Smooth muscle cell of the brain vasculature (primary cell): ENCODE measurements around the gene SLC16A10.
"Not testable (repeated sequence)": the region's sequence is repeated elsewhere in the genome, so short reads cannot be mapped to it uniquely, and the experiment has no call there.

Source experiments
- DNase-seq: peaks from one replicate; pipeline ENCODE4 v3.0.0-alpha.2; 2012; ENCODE audit warnings: low read depth, low spot score

SLC16A10 gene

DNA sequence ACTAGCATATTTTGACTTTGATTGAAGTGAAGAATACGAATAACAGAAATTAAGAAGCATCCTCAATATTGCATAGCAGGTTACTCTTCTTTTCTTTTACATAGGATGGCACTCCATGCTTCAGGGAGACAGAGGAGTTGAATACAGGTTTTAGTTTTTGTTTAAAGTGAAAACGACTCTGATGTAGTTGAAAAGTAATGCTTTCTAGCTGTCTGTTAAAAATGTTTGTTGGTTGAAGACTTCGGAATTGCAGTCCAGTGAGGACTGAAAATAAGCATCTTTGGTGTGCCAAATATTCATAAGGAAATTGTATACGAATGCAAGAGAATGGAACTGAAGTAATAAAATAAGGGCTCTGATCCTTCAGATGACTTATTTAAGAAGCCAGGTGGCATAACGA, 618 bp upstream of the SLC16A10 start:
- no peak for DNase-seq

DNA sequence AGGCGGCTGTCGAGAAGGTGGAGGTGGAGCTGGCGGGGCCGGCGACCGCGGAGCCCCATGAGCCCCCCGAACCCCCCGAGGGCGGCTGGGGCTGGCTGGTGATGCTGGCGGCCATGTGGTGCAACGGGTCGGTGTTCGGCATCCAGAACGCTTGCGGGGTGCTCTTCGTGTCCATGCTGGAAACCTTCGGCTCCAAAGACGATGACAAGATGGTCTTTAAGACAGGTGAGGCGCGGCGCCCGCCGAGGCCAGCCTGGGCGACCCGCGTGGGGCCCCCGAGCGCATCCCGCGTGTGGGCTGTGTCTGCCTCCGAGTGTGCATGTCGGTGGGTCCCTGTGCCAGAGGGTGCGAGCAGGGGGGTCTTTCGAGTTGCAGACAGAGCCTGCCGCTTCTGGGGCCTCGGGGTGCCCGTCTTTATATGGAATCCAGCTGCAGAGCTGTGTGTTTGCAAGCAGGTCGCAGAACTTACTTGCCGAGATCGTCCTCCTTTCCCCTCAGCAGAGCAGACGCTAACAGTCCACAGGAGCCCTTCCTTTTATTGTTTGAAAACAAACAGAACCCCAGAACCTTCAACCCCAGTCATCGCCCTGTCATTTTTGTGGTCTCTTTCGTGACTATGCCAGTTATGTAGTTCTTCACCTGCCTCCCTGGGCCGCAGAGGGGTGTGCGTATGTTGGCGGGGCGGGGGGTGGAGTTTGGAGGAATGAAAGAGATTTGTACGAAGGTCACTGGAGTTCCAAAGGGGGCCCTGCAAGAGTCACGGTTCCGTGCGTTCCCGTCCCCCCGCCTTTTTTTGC, 766 bp downstream of the SLC16A10 start:
- DNase-seq, result no peak

DNA sequence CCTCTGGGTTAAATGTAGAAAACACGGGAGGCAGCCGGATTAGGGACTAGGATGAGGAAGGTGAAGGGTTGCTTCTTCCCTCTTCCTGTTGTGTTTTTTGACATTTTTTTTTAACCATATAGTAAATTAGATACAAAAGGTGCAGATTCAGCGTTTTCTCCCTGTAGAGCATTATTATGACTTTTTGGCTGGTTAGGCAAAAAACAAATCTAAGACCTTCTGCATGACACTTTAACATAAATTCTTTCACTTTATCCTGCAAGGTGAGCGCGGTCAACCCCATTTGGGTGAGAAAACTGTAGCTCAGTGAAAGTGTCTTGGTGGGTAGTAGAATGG, 1.3 kb downstream of the SLC16A10 start:
- DNase-seq, result no peak

GRCh38 chr6:111090766-111091165, 3.5 kb downstream of the SLC16A10 start:
- no peak for DNase-seq

DNA sequence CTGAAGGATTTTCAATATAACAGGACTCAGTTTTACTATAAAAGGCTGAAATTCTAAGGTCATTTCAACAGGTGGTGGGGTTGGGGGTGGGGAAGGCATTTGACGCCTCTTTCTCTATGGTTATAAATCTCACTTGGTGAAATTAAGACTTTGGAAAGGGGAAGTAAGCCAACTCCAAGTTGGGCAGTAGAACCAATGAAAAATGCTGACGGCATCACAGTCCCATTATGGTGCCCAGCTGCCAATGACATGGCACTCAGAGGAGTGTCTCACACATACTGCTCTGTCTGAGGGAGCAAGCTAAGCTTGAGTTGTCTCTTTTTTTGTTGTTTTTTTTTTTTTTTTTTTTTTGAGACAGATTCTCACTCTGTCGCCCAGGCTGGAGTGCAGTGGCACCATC, 4.7 kb downstream of the SLC16A10 start:
- no peak for DNase-seq

DNA sequence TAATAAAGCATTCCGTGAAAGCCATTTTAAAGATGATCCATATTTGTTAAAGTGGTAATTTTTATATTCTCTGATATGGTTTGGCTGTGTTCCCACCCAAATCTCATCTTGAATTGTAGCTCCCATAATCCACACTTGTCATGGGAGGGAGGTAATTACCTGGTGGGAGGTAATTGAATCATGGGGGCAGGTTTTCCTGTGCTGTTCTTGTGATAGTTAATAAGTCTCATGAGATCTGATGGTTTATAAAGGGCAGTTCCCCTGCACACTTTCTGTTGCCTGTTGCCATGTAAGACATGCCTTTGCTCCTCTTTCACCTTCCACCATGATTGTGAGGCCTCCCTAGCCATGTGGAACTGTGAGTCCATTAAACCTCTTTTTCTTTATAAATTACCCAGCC, 8.2 kb downstream of the SLC16A10 start:
- DNase-seq, result not testable (repeated sequence)

GRCh38 chr6:111096246-111096645, 8.9 kb downstream of the SLC16A10 start:
- no peak for DNase-seq

- no peak for DNase-seq
Observed at GRCh38 chr6:111098597-111098996, 11.3 kb downstream of the SLC16A10 start.

DNA sequence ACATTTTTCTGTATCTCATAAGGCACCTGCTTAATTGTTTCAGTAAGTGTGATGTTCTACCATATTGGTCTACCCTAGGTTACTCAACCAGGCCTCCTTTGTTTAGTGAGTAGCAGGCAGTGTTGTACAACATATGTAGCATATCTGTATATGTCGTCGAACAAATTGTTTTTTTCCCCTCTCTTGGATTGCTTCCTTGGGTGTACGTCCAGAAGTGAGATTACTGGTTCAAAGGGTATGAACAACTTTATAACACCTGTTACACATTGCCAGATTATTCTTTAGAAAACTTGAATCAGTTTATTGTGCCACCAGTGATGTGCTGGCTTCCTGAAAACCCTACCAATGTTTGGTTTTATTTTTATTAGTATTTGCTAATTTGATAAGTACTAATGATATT, 14.7 kb downstream of the SLC16A10 start:
- no peak for DNase-seq

DNA sequence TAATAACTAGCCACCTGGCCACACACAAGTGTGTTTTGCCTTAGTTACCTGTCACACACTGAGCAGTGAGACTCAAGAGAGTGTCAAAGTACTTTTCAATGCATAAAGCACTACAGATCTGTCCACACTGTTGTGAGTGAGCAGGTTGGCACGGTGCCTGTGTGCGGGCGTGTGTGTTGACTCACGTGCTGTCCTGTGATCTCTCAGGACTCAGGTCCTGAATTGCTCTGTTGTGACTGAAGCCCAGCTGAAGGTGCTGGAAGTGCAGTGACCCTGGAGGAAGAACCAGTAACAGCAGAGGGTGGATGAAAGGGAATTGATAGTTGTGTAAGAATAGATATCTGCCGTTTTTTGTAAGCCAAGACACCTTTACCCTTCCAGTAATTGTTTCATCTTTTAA, 18.3 kb downstream of the SLC16A10 start:
- DNase-seq, result no peak

GRCh38 chr6:111107589-111107988, 20.3 kb downstream of the SLC16A10 start:
- no peak for DNase-seq

GRCh38 chr6:111110036-111110435, 22.7 kb downstream of the SLC16A10 start:
- DNase-seq, result no peak

- DNase-seq, result no peak
Observed at GRCh38 chr6:111113336-111114086, 26.2 kb downstream of the SLC16A10 start.

- DNase-seq, result no peak
Observed at GRCh38 chr6:111114087-111114443, 26.8 kb downstream of the SLC16A10 start.

GRCh38 chr6:111114482-111114881, 27.2 kb downstream of the SLC16A10 start:
- no peak for DNase-seq

- no peak for DNase-seq
Observed at GRCh38 chr6:111118826-111119225, 31.5 kb downstream of the SLC16A10 start.

- no peak for DNase-seq
Observed at GRCh38 chr6:111119571-111120329, 32.4 kb downstream of the SLC16A10 start.

GRCh38 chr6:111121789-111122350, 34.6 kb downstream of the SLC16A10 start:
- no peak for DNase-seq

DNA sequence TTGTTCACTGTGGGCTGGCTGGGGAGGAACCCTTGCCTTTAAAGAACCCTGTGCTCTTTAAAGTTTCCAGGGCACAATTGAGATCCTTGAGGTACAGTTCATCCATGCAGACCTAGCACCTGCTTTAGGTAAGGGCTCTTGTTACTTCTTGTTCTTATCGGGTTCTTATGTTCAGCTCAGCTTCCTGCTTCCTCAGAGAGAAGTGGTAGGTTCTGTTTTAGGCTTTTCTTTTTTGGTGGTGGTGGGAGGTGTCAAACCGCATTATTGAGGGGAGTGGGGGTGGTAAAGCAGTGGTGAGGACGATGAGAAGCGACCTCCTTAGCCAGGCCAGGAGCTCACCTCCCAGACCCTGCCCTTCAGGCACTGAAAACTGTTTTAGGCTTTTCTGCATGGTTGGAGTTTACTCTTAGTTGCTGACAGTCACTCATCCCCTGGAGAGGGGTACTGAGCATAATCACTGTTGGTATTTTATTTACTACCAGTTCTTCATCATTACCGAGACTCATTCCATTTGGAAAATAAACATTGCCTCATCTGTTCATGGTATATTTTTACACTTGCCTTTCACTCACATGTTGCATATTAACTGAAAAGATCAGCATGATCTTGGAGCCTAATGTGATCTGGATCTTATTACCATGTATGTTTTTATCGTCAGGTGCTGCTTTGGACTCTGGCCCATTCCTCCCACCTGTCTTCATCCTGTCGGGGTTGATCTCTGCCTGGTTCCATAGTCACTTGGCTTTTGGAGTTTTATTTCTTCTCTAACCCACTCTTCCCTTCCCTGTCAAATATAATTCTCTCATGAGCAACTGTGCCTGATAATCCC, 35.4 kb downstream of the SLC16A10 start:
- DNase-seq, result no peak

DNA sequence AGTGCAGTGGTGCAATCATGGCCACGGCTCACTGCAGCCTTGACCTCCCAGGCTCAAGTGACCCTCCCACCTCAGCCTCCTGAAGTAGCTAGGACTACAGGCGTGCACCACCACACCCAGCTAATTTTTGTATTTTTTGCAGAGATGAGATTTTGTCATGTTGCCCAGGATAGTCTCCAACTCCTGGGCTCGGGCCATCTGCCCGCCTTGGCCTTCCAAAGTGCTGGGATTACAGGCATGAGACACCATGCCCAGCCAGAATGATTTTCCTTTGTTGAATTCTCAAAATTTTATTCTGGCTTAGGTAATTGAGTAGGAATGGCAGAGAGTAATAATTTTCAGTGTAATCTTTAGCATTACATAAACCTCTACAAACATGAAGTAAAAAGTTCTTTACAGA, 37.1 kb downstream of the SLC16A10 start:
- no peak for DNase-seq

DNA sequence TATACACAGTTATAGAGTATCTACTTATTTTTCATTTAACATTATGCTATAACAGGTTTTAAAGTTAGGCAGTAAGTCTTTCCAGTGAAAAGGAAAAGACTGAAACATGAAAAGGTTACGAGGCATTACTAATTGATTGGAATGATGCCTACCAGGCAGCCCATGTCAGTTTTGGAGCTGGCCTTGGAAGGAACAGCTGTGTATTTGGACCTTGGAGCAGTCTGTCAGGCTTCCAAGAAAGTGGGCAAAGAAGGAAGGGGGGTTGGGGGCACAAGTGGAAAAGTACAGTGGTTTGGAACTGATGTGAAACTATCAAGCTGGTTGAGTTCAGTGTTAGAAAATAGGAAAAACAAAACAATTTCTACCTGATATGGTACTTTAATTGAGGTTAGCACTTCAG, 41.7 kb downstream of the SLC16A10 start:
- no peak for DNase-seq
